Myometrial cell (primary cell): Measurements from ENCODE around the gene CLDN11. TPM values are rescaled to one million over a fixed set of nuclear protein-coding genes. Genes with fewer than 3 reads are reported as not detected.

Experiments
- total RNA-seq: library from RNA; depleted of rRNA; stranded (reverse); fragments of >200 nt; gene quantifications from 2 replicates; pipeline ENCODE4 v1.2.3, GENCODE V29; 2015

The CLDN11 gene
- 146 and 153 TPM in 2 replicates for total RNA-seq

GRCh38 chr3:170418422-170419398, at the start of gene CLDN11:
TSS of gene CLDN11 (plus strand) at chr3:170418868. CDS start at chr3:170419067, 199 bp downstream.

Other genes starting within 250 kb of the CLDN11 start
- gene PHC3, start 237.1 kb upstream of the CLDN11 start, total RNA-seq: 10.3 and 11.2 TPM in 2 replicates
- gene PRKCI, start 196.4 kb upstream of the CLDN11 start, total RNA-seq: 43.5 and 47.5 TPM in 2 replicates
- gene SKIL, start 61.2 kb upstream of the CLDN11 start, total RNA-seq: 8.6 and 13.5 TPM in 2 replicates
- under 0.01 and 0.29 TPM in 2 replicates for gene SLC7A14, start 167.2 kb downstream of the CLDN11 start, total RNA-seq